Smooth muscle cell (in vitro differentiated cells): ENCODE data around the gene KLF2. TPM values are rescaled to one million over a fixed set of nuclear protein-coding genes. Genes with fewer than 3 reads are reported as not detected.

Experiments used
- DNase-seq: peaks from one replicate; lab custom pipeline; 2025; ENCODE audit not compliant: unreplicated experiment; lab: John Stamatoyannopoulos, UW
- H2AFZ ChIP-seq: fragments of 200-600 bp; sonication (generic); 2 replicates; pipeline ENCODE4 v1.6.0; 2016; ENCODE audit warnings: antibody characterized with exemption, low read depth, mild to moderate bottlenecking
- H3F3A ChIP-seq: fragments of 200-600 bp; sonication (generic); 2 replicates; pipeline ENCODE4 v1.6.0; 2017; ENCODE audit warnings: antibody characterized with exemption, low read depth
- H3K27ac ChIP-seq: fragments of 200-600 bp; sonication (generic); 2 replicates; pipeline ENCODE4 v1.5.1; 2016; ENCODE audit warnings: low read depth, mild to moderate bottlenecking
- H3K27me3 ChIP-seq: fragments of 200-600 bp; sonication (generic); 2 replicates; pipeline ENCODE4 v1.6.1; 2016; ENCODE audit warnings: low read depth, mild to moderate bottlenecking
- H3K36me3 ChIP-seq: fragments of 200-600 bp; sonication (generic); 2 replicates; pipeline ENCODE4 v1.5.1; 2016; ENCODE audit warnings: low read depth
- H3K4me1 ChIP-seq: fragments of 200-600 bp; sonication (generic); 2 replicates; pipeline ENCODE4 v1.5.1; 2016; ENCODE audit warnings: low read depth
- H3K4me2 ChIP-seq: fragments of 200-600 bp; sonication (generic); 2 replicates; pipeline ENCODE4 v1.6.0; 2016; ENCODE audit warnings: mild to moderate bottlenecking
- H3K4me3 ChIP-seq: fragments of 200-600 bp; sonication (generic); 2 replicates; pipeline ENCODE4 v1.5.1; 2016; ENCODE audit warnings: mild to moderate bottlenecking
- H3K79me2 ChIP-seq: fragments of 200-600 bp; sonication (generic); 2 replicates; pipeline ENCODE4 v1.6.0; 2016; ENCODE audit warnings: low read depth, mild to moderate bottlenecking
- H3K9ac ChIP-seq: fragments of 200-600 bp; sonication (generic); 2 replicates; pipeline ENCODE4 v1.6.0; 2016; ENCODE audit warnings: low read depth
- H3K9me3 ChIP-seq: fragments of 200-600 bp; sonication (generic); replicated peaks from 2 replicates; pipeline ENCODE4 v1.5.1; 2016; ENCODE audit warnings: low read depth
- H4K20me1 ChIP-seq: fragments of 200-600 bp; sonication (generic); 2 replicates; pipeline ENCODE4 v1.6.0; 2016; ENCODE audit warnings: low read depth
- WGBS: methylation state at CpG from one replicate; pipeline ENCODE4 v1.1.7; 2016; ENCODE audit warnings: low lambda C conversion rate; 5-methylcytosine and 5-hydroxymethylcytosine counted together
- polyA plus RNA-seq: library from polyadenylated mRNA; unstranded; fragments of >200 nt; fragmentation: Nextera tagmentation; extraction: Ambion mirVana; gene quantifications from 2 replicates; pipeline ENCODE4 v1.2.1, GENCODE V29; 2016
- total RNA-seq: library from RNA; depleted of rRNA; stranded (reverse); fragments of >200 nt; gene quantifications from 2 replicates; pipeline ENCODE4 v1.2.3, GENCODE V29; 2014
- TF ChIP-seq, protein P1 (sequence below): fragments of 200-600 bp; sonication (generic); IDR thresholded peaks from 2 replicates; pipeline ENCODE4 v1.5.1; 2017; ENCODE audit warnings: borderline replicate concordance, mild to moderate bottlenecking, antibody characterized with exemption; ENCODE audit not compliant: insufficient read depth, poor library complexity, severe bottlenecking

Gene KLF2
- total and polyA plus RNA-seq, 2 experiments from 2014 or later = 2.7 to 18.0 TPM

DNA sequence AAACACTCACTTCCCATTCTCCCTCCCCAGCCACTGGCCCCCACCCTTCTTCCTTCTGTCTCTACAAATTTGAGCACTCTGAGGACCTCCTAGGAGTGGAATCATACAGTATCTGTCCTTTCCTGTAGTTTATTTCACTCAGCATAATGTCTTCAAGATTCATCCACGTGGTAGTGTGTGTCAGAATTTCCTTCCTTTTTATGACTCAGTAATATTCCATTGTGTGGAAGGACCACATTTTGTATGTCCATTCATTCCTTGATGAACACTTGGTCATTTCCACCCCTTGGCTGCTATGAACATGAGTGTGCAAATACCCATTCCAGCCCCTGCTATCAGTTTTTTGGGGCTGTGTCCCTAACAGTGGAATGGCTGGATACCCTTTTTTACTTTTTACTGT, 9.8 kb downstream of the KLF2 start:
- no peaks in the 10 kb centered on the region for H3K36me3 ChIP-seq
- no peaks in the 10 kb centered on the region for H3K4me1 ChIP-seq
- no peak overlapping the region for H3K4me3 ChIP-seq
- H3K79me2 ChIP-seq = no peaks in the 10 kb centered on the region
- no peak for DNase-seq
- H3K27ac ChIP-seq = no peak overlapping the region
- H3K4me2 ChIP-seq = no peak overlapping the region
- no peaks in the 10 kb centered on the region for H3K27me3 ChIP-seq
- no peaks in the 10 kb centered on the region for H3F3A ChIP-seq
- H2AFZ ChIP-seq = no peak overlapping the region
- no peak overlapping the region for H3K9ac ChIP-seq
- H4K20me1 ChIP-seq = no peaks in the 10 kb centered on the region
- H3K9me3 ChIP-seq = no peaks in the 10 kb centered on the region
- TF ChIP-seq, protein P1, sequence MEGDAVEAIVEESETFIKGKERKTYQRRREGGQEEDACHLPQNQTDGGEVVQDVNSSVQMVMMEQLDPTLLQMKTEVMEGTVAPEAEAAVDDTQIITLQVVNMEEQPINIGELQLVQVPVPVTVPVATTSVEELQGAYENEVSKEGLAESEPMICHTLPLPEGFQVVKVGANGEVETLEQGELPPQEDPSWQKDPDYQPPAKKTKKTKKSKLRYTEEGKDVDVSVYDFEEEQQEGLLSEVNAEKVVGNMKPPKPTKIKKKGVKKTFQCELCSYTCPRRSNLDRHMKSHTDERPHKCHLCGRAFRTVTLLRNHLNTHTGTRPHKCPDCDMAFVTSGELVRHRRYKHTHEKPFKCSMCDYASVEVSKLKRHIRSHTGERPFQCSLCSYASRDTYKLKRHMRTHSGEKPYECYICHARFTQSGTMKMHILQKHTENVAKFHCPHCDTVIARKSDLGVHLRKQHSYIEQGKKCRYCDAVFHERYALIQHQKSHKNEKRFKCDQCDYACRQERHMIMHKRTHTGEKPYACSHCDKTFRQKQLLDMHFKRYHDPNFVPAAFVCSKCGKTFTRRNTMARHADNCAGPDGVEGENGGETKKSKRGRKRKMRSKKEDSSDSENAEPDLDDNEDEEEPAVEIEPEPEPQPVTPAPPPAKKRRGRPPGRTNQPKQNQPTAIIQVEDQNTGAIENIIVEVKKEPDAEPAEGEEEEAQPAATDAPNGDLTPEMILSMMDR = no peak
- WGBS = 90% methylated on average over 1 of the region's 1 CpG

DNA sequence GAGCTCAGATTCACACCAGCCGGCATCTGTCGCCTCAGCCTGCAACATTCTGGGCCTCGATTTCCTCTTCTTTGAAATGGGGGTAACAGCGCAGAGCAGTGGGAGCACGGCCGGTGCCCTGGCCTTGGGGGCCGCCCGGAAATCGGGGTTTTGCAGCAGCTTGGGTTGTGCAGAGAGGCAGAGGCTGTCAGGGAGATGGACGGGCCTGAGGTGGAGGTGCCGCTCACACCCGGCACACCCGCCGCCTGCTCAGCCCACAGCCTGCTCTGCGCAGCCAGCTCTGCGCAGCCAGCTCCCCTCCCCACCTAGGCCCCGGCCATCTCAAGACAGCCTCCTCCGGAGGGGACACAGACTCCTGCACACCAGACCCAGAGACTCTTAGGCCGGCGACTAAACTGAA, 10.6 kb downstream of the KLF2 start:
- no peaks in the 10 kb centered on the region for H3K79me2 ChIP-seq
- H4K20me1 ChIP-seq = no peaks in the 10 kb centered on the region
- DNase-seq = no peak
- H3K27ac ChIP-seq = no peak overlapping the region
- 97% methylated on average over 14 of the region's 20 CpGs for WGBS
- H3K9ac ChIP-seq = no peak overlapping the region
- TF ChIP-seq, protein P1 = no peak
- no peak overlapping the region for H3K4me2 ChIP-seq
- no peak overlapping the region for H3K4me3 ChIP-seq
- no peaks in the 10 kb centered on the region for H3K9me3 ChIP-seq
- H2AFZ ChIP-seq = no peak overlapping the region
- peaks cover 4% of the 10 kb centered on the region for H3F3A ChIP-seq
- no peaks in the 10 kb centered on the region for H3K36me3 ChIP-seq
- H3K27me3 ChIP-seq = no peaks in the 10 kb centered on the region
- no peaks in the 10 kb centered on the region for H3K4me1 ChIP-seq

DNA sequence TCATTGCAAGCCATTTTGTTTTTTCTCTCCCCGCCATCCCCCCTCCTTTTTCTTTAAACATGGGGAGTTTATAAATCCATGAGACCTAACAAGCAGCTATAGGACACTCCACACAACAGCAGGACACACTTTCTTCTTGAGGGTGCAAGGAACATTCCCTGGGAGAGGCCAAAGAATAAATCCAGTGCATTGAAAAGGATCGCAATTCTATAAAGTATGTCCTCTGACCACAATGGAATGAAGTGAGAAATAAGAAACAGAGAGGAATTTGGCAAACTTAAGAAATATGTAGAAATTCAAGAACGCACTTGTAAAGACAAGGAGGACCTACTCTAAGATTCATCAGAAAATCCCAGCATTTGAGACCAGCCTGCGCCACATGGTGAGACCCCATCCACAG, 11.9 kb downstream of the KLF2 start:
- Histone ChIP-seq H3K4me1 (no peaks in the 10 kb centered on the region), H3K27ac (no peak overlapping the region), H3F3A (peaks cover 4% of the 10 kb centered on the region), H3K27me3 (no peaks in the 10 kb centered on the region), H3K36me3 (no peaks in the 10 kb centered on the region), H4K20me1 (no peaks in the 10 kb centered on the region), H2AFZ (no peak overlapping the region), H3K79me2 (no peaks in the 10 kb centered on the region), H3K4me3 (no peak overlapping the region), H3K4me2 (no peak overlapping the region), H3K9ac (no peak overlapping the region), H3K9me3 (no peaks in the 10 kb centered on the region)
- TF ChIP-seq, protein P1 = no peak
- DNase-seq = no peak
- 93% methylated on average over 4 of the region's 4 CpGs for WGBS

DNA sequence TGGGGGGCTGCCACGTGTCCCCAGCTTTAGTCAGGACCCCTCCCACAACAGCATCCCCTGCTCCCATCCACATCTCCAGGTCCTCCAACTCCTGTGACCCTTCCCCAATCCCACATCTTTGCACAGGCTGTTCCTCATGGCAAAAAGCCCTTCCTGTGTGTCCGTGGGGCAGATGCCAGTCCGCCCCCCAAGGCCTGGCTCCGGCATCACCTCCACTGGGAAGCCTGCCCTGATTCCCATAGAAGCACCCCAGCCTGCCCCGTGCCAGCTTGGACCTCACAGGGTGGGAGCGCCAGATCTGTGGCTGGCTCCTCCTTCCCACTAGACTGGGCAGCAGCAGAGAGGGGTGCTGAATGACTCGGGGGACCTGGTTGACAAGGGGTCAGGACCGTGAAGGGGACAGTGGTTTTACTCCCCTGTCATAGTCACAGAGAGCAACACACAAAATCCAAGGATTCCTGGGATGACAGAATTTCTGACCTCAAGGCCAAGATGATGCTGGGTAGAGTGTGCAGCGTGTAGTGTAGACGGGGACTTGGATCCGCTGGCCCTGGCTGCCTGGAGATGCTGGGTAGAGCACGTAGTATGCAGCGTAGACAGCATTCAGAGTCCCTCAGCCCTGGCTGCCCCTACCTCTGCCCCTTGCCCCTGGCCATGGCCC, 13.3 kb downstream of the KLF2 start:
- no peaks in the 10 kb centered on the region for H3K27me3 ChIP-seq
- no peak overlapping the region for H3K27ac ChIP-seq
- no peaks in the 10 kb centered on the region for H3K9me3 ChIP-seq
- no peak for DNase-seq
- no peak overlapping the region for H2AFZ ChIP-seq
- no peaks in the 10 kb centered on the region for H3K4me1 ChIP-seq
- no peak overlapping the region for H3K9ac ChIP-seq
- H3K36me3 ChIP-seq = no peaks in the 10 kb centered on the region
- H3K4me2 ChIP-seq = no peak overlapping the region
- no peak overlapping the region for H3K4me3 ChIP-seq
- H3F3A ChIP-seq = peaks cover 4% of the 10 kb centered on the region
- 88% methylated on average over 13 of the region's 13 CpGs for WGBS
- TF ChIP-seq, protein P1 = no peak
- no peaks in the 10 kb centered on the region for H3K79me2 ChIP-seq
- no peaks in the 10 kb centered on the region for H4K20me1 ChIP-seq
